ENCODE data around the gene AP1G2.

AP1G2 gene

DNA sequence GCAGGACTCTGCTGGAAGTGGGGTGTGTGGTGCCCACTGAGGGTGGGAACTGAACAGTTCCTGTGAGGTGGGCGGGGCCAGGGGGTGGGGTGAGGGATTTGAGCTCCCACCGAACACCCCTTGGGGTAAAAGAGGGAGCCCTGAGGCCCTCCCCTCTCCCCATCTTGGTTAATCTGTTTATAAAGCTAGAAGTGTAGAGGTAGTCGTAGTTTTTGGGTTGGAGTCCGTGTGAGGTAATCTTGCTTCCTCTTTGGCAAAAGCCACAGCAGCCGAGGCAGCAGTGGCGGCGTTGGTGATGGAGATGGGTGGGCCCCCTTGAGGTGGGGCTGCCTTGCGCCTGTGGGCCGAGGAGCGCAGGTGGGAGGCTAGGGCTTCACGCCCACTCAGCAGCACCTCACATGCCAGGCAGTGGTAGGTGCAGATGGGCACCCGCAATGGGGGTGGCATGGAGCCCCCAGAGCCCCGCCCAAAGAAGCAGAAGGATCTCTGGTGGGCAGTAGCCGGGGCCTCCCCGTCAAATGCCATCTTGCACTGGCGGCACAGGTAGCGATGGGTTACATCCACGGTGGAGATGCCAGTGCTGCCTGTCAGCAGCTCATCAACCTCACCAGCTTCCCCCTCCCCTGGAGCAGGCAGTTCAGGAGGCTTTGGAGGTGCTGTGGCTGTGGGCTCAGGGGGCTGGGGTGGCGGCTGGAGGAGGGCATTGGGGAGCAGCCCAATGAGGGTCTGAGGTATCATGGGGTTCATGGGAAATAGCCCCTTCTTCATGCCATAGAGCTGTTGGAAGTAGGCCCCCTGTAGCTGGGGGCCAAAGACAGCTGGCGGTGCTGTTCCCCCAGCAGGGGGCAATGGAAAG lies 45.6 kb downstream of the AP1G2 start:
- TF ChIP-seq CTCF (IDR thresholded peaks at IDR 0.05; ENCODE audit: low read depth, low read length, missing control alignments): no peak
- DNase-seq (ENCODE audit: extremely low read depth, low read depth): no peak
- no peak overlapping the region for H3K4me3 ChIP-seq (replicated peaks; ENCODE audit: low read depth, low read length)

- DNase-seq (ENCODE audit: extremely low read depth, low read depth): no peak
- H3K4me3 ChIP-seq (replicated peaks; ENCODE audit: low read depth, low read length): no peak overlapping the region
- TF ChIP-seq CTCF (IDR thresholded peaks at IDR 0.05; ENCODE audit: low read depth, low read length, missing control alignments): no peak
Observed at GRCh38 chr14:23520899-23521533, 46.6 kb downstream of the AP1G2 start.

- TF ChIP-seq CTCF (IDR thresholded peaks at IDR 0.05; ENCODE audit: low read depth, low read length, missing control alignments): no peak
- H3K4me3 ChIP-seq (replicated peaks; ENCODE audit: low read depth, low read length): no peak overlapping the region
- no peak for DNase-seq (ENCODE audit: extremely low read depth, low read depth)
Observed at GRCh38 chr14:23518709-23519108, 48.9 kb downstream of the AP1G2 start.

GRCh38 chr14:23517650-23518326 lies 49.8 kb downstream of the AP1G2 start:
- DNase-seq (ENCODE audit: extremely low read depth, low read depth): no peak
- H3K4me3 ChIP-seq (replicated peaks; ENCODE audit: low read depth, low read length): no peak overlapping the region
- no peak for TF ChIP-seq CTCF (IDR thresholded peaks at IDR 0.05; ENCODE audit: low read depth, low read length, missing control alignments)

GRCh38 chr14:23514644-23514957 lies 53.0 kb downstream of the AP1G2 start:
- no peak for TF ChIP-seq CTCF (IDR thresholded peaks at IDR 0.05; ENCODE audit: low read depth, low read length, missing control alignments)
- no peak for DNase-seq (ENCODE audit: extremely low read depth, low read depth)
- H3K4me3 ChIP-seq (replicated peaks; ENCODE audit: low read depth, low read length): no peak overlapping the region

DNA sequence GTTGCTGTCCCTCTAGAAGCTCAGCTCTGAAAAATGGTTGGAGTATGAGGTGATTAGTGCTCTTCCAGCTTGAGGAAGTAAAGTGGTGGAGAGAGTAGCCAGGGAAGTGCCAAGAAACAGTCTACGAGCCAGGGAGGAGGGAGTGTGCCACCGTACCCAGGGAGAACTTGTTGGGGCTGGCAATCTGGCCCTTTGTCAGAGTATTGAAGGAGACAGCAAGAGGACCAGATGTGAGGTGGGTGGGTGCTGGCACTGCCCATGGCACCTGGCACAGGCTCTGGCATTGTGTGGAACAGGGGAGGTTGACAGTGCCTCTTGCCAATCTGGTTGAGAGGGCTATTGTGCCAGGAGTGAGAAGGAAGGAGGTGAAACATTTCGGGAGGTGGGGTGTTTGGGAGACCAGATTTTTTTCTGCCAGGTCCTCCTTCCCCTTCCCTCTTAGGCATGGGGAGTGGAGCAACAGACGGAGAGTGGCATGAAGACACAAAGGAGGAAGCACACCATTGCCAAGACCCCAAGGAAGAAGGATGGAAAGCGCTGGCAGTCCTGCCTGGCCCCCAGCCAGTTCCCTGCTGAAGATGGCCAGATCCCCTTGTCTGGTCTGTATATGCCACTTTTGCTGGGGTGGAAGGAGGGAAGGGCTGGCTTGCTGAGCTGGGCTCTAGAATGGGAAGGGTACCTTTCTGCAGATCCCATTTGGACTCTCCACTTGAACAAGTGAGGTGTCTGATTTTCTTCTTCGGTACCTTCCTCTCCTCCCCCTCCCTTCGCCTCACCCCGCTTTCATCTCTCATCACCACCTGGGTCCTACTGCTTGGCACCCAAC lies 53.6 kb downstream of the AP1G2 start:
- no peak for TF ChIP-seq CTCF (IDR thresholded peaks at IDR 0.05; ENCODE audit: low read depth, low read length, missing control alignments)
- no peak overlapping the region for H3K4me3 ChIP-seq (replicated peaks; ENCODE audit: low read depth, low read length)
- no peak for DNase-seq (ENCODE audit: extremely low read depth, low read depth)
